ENCODE measurements around the gene LYAR.

The LYAR gene

DNA sequence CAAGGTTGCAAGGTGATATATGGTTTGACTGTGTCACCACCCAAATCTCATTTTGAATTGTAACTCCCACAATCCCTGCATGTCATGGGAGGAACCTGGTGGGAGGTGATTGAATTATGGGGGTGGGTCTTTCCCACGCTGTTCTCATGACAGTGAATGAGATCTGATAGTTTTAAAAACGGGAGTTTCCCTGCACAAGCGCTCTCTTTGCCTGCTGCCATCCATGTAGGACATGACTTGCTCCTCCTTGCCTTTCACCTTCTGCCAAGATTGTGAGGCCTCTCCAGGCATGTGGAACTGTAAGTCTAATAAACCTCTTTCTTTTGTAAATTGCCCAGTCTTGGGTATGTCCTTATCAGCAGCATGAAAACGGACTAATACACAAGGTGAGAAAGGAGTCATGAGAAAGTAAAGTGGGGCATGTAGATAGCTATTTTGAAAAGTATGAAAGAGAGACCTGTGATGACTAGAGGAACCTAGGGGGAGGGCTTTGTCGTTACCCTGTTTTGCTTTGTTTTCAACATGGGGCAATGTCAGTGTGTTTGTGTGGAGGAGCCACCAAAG, 6.4 kb upstream of the LYAR start:
- TF ChIP-seq, protein P1, sequence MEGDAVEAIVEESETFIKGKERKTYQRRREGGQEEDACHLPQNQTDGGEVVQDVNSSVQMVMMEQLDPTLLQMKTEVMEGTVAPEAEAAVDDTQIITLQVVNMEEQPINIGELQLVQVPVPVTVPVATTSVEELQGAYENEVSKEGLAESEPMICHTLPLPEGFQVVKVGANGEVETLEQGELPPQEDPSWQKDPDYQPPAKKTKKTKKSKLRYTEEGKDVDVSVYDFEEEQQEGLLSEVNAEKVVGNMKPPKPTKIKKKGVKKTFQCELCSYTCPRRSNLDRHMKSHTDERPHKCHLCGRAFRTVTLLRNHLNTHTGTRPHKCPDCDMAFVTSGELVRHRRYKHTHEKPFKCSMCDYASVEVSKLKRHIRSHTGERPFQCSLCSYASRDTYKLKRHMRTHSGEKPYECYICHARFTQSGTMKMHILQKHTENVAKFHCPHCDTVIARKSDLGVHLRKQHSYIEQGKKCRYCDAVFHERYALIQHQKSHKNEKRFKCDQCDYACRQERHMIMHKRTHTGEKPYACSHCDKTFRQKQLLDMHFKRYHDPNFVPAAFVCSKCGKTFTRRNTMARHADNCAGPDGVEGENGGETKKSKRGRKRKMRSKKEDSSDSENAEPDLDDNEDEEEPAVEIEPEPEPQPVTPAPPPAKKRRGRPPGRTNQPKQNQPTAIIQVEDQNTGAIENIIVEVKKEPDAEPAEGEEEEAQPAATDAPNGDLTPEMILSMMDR (IDR thresholded peaks at IDR 0.05; ENCODE audit: low read length, missing control alignments) = no peak
- H3K4me3 ChIP-seq (replicated peaks; ENCODE audit: low read depth, low read length) = no peak overlapping the region
- no peak for DNase-seq (ENCODE audit: low read depth)

DNA sequence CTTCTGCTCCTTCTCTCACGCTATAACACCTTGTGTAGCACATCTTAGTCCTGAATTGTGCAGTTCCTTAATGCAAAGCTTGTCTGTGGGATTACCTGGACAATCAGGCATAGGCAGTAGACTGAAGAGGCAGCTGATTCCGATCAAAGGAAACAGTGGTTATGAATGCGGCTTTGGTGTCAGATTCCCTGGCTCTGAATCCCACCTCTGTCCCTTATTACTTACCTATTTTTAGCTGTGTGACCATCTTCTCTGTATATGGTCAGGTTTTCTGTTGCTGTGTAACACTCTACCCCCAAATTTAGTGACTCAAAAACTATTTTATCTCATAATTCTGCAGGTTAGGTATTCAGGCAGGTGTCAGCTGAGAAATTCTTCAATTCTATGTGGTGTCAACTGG, 3.3 kb upstream of the LYAR start:
- TF ChIP-seq, protein P1 (IDR thresholded peaks at IDR 0.05; ENCODE audit: low read length, missing control alignments) = no peak
- DNase-seq (ENCODE audit: low read depth) = no peak

GRCh38 chr4:4289597-4289940, 385 bp downstream of the LYAR start:
- H3K4me3 ChIP-seq (replicated peaks; ENCODE audit: low read depth, low read length) = peak overlapping the region; percentile 69
- DNase-seq (ENCODE audit: low read depth) = peak; percentile 19
- TF ChIP-seq, protein P1 (IDR thresholded peaks at IDR 0.05; ENCODE audit: low read length, missing control alignments) = no peak

More for the DNA sequence above, 3.3 kb upstream of the LYAR start:
- H3K4me3 ChIP-seq (replicated peaks; ENCODE audit: low read depth, low read length) = no peak overlapping the region

DNA sequence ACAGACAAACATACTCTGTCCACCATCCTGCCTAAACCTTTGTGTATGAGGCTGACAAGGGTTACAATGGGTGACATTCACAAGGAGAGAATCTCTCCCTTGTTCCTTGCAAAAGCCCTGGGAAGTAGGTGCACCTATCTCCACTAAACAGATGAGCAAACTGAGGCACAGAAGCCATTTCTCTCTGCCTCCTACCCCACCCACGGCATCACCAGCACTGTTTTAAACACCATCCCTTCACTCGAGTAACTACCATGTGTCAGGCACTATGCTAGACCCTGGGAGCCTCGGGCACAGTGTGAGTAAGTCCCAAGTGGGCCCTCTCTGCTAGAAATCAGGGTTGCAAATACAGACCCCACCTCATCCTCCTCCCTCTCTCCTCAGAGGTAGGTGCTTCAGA, 899 bp downstream of the LYAR start:
- H3K4me3 ChIP-seq (replicated peaks; ENCODE audit: low read depth, low read length) = peak overlapping the region; percentile 69
- no peak for DNase-seq (ENCODE audit: low read depth)
- TF ChIP-seq, protein P1 (IDR thresholded peaks at IDR 0.05; ENCODE audit: low read length, missing control alignments) = no peak

DNA sequence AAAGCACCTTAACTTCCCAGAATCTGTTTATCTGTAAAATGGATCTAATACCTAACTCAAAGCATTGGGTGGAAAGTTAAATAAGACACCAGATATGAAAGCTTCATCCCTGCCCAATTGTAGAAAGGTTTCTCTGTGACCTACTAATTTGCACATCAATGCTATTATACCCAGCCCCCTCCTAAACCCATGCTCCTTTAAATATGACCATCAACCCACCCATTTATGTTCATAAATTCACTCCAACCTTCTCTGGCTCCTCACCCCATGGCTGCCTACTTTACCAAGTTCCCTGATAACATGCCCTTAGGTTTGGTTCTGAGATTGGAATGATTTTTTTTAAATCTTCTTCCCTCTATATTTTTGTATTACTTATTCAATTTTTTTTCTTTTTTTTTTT, 1.9 kb downstream of the LYAR start:
- no peak overlapping the region for H3K4me3 ChIP-seq (replicated peaks; ENCODE audit: low read depth, low read length)
- no peak for DNase-seq (ENCODE audit: low read depth)
- TF ChIP-seq, protein P1 (IDR thresholded peaks at IDR 0.05; ENCODE audit: low read length, missing control alignments) = no peak

- DNase-seq (ENCODE audit: low read depth) = peak; percentile 55
- H3K4me3 ChIP-seq (replicated peaks; ENCODE audit: low read depth, low read length) = no peak overlapping the region
- TF ChIP-seq, protein P1 (IDR thresholded peaks at IDR 0.05; ENCODE audit: low read length, missing control alignments) = no peak
Observed at GRCh38 chr4:4284827-4285618, 4.9 kb downstream of the LYAR start.

DNA sequence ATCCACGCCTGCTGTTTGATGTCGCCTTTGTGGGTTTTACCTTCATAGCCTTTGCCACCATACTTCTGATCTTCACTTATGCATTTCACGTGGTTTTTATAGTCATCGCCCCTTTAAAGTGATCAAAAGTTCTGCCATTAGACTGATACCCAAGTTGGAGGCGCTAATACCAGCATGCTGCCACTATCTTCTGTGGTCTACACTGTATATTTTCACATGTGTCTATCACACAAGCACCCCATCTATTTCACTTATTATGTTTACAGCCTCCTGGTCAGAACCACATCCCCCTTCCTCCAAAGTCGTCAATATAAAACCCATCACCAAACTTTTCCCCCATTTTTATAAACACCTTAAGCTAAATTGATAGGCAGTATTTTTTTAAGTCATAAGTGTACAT, 8.2 kb downstream of the LYAR start:
- no peak for DNase-seq (ENCODE audit: low read depth)
- H3K4me3 ChIP-seq (replicated peaks; ENCODE audit: low read depth, low read length) = no peak overlapping the region
- TF ChIP-seq, protein P1 (IDR thresholded peaks at IDR 0.05; ENCODE audit: low read length, missing control alignments) = no peak
